ENCODE data around the gene ARL6. TPM values are rescaled to one million over a fixed set of nuclear protein-coding genes. Genes with fewer than 3 reads are reported as not detected.
A peak's percentile ranks its signal among the peaks of the same experiment; 100 is the strongest.

The ARL6 gene
- 1 to 10 TPM; 4.9 to 6.3 TPM for total RNA-seq

- Mint-ChIP-seq H3K27me3 (no peaks in the 10 kb centered on the region), H3K36me3 (peaks cover 2% of the 10 kb centered on the region), H3K27ac (peak within 1 kb of the TSS; percentile 86), H3K4me3 (peak within 1 kb of the TSS; percentile 96), H3K9me3 (no peaks in the 10 kb centered on the region), H3K4me1 (peaks cover 18% of the 10 kb centered on the region)
- ATAC-seq (ENCODE audit: low read depth) (peak; percentile 94), DNase-seq (peak; percentile 78)
- POLR2A ChIA-PET = interaction anchor here (0.6 to 1.1 kb wide), 3 partner anchors 57 to 828 kb away, joined by 3 read pairs; partner anchors contain the start of gene CRYBG3
Measured at GRCh38 chr3:97764407-97765238, at the start of gene ARL6. ARL6 (plus strand) TSS chr3:97764758; CDS start chr3:97768108, 3,350 bp downstream.

- ATAC-seq (ENCODE audit: low read depth) (peak; percentile 88), DNase-seq (peak; percentile 56)
- Mint-ChIP-seq H3K4me3 (no peak overlapping the region), H3K27me3 (no peaks in the 10 kb centered on the region), H3K4me1 (no peaks in the 10 kb centered on the region), H3K27ac (no peak overlapping the region), H3K36me3 (no peaks in the 10 kb centered on the region), H3K9me3 (no peaks in the 10 kb centered on the region)
- POLR2A ChIA-PET = no interaction called here
Measured at GRCh38 chr3:97719156-97719821, 45.3 kb upstream of the ARL6 start.

- H3K4me1 Mint-ChIP-seq = no peaks in the 10 kb centered on the region
- H3K27me3 Mint-ChIP-seq = no peaks in the 10 kb centered on the region
- no peaks in the 10 kb centered on the region for H3K36me3 Mint-ChIP-seq
- POLR2A ChIA-PET = no interaction called here
- H3K9me3 Mint-ChIP-seq = no peaks in the 10 kb centered on the region
- H3K27ac Mint-ChIP-seq = no peak overlapping the region
- no peak for DNase-seq
- no peak for ATAC-seq (ENCODE audit: low read depth)
- H3K4me3 Mint-ChIP-seq = no peak overlapping the region
Measured at GRCh38 chr3:97720417-97720816, 44.1 kb upstream of the ARL6 start.

GRCh38 chr3:97721446-97721845 is 43.1 kb upstream of the ARL6 start:
- Mint-ChIP-seq H3K27me3 (no peaks in the 10 kb centered on the region), H3K4me3 (no peak overlapping the region)

GRCh38 chr3:97736928-97737327 is 27.6 kb upstream of the ARL6 start:
- no peak overlapping the region for H3K4me3 Mint-ChIP-seq
- H3K9me3 Mint-ChIP-seq = no peaks in the 10 kb centered on the region

More at GRCh38 chr3:97721446-97721845, 43.1 kb upstream of the ARL6 start:
- DNase-seq (no peak), ATAC-seq (ENCODE audit: low read depth) (no peak)
- no peaks in the 10 kb centered on the region for H3K9me3 Mint-ChIP-seq
- H3K4me1 Mint-ChIP-seq = no peaks in the 10 kb centered on the region
- POLR2A ChIA-PET = no interaction called here
- no peaks in the 10 kb centered on the region for H3K36me3 Mint-ChIP-seq
- H3K27ac Mint-ChIP-seq = no peak overlapping the region

GRCh38 chr3:97738761-97739160 is 25.8 kb upstream of the ARL6 start:
- no peaks in the 10 kb centered on the region for H3K9me3 Mint-ChIP-seq
- DNase-seq (no peak), ATAC-seq (ENCODE audit: low read depth) (no peak)
- no peaks in the 10 kb centered on the region for H3K36me3 Mint-ChIP-seq
- no peaks in the 10 kb centered on the region for H3K4me1 Mint-ChIP-seq
- peaks cover 7% of the 10 kb centered on the region for H3K27me3 Mint-ChIP-seq
- H3K4me3 Mint-ChIP-seq = no peak overlapping the region
- POLR2A ChIA-PET = no interaction called here
- H3K27ac Mint-ChIP-seq = no peak overlapping the region

More at GRCh38 chr3:97736928-97737327, 27.6 kb upstream of the ARL6 start:
- Mint-ChIP-seq H3K36me3 (no peaks in the 10 kb centered on the region), H3K4me1 (no peaks in the 10 kb centered on the region), H3K27me3 (peaks cover 10% of the 10 kb centered on the region), H3K27ac (no peak overlapping the region)
- ATAC-seq (ENCODE audit: low read depth) (no peak), DNase-seq (no peak)
- POLR2A ChIA-PET = no interaction called here

GRCh38 chr3:97742036-97742435 is 22.5 kb upstream of the ARL6 start:
- Mint-ChIP-seq H3K9me3 (no peaks in the 10 kb centered on the region), H3K27ac (no peak overlapping the region), H3K36me3 (no peaks in the 10 kb centered on the region), H3K27me3 (peaks cover 10% of the 10 kb centered on the region), H3K4me1 (no peaks in the 10 kb centered on the region), H3K4me3 (no peak overlapping the region)
- no peak for ATAC-seq (ENCODE audit: low read depth)
- POLR2A ChIA-PET = no interaction called here
- no peak for DNase-seq

GRCh38 chr3:97744289-97744688 is 20.3 kb upstream of the ARL6 start:
- no peak for DNase-seq
- H3K27ac Mint-ChIP-seq = no peak overlapping the region
- H3K36me3 Mint-ChIP-seq = no peaks in the 10 kb centered on the region
- POLR2A ChIA-PET = no interaction called here
- no peaks in the 10 kb centered on the region for H3K4me1 Mint-ChIP-seq
- no peak overlapping the region for H3K4me3 Mint-ChIP-seq
- no peak for ATAC-seq (ENCODE audit: low read depth)
- peaks cover 10% of the 10 kb centered on the region for H3K27me3 Mint-ChIP-seq
- no peaks in the 10 kb centered on the region for H3K9me3 Mint-ChIP-seq

GRCh38 chr3:97763586-97764406 is 762 bp upstream of the ARL6 start:
- POLR2A ChIA-PET = interaction anchor here (0.6 to 1.1 kb wide), 2 partner anchors 58 to 193 kb away, joined by 3 read pairs; partner anchors contain the start of gene CRYBG3
- no peaks in the 10 kb centered on the region for H3K36me3 Mint-ChIP-seq
- H3K27ac Mint-ChIP-seq = peak overlapping the region; percentile 86
- H3K27me3 Mint-ChIP-seq = peaks cover 6% of the 10 kb centered on the region
- no peaks in the 10 kb centered on the region for H3K9me3 Mint-ChIP-seq
- DNase-seq (no peak), ATAC-seq (ENCODE audit: low read depth) (no peak)
- peak overlapping the region; percentile 96 for H3K4me3 Mint-ChIP-seq
- peaks cover 18% of the 10 kb centered on the region for H3K4me1 Mint-ChIP-seq

GRCh38 chr3:97765336-97765735 is 778 bp downstream of the ARL6 start:
- POLR2A ChIA-PET = interaction anchor here (1.1 kb wide), 1 partner anchor 56 kb away, joined by 3 read pairs; the partner anchor contains the start of gene CRYBG3
- H3K27ac Mint-ChIP-seq = no peak overlapping the region
- peak overlapping the region; percentile 96 for H3K4me3 Mint-ChIP-seq
- H3K36me3 Mint-ChIP-seq = peaks cover 5% of the 10 kb centered on the region
- H3K4me1 Mint-ChIP-seq = peaks cover 18% of the 10 kb centered on the region
- H3K27me3 Mint-ChIP-seq = no peaks in the 10 kb centered on the region
- no peaks in the 10 kb centered on the region for H3K9me3 Mint-ChIP-seq
- DNase-seq (no peak), ATAC-seq (ENCODE audit: low read depth) (no peak)

- no peak overlapping the region for H3K4me3 Mint-ChIP-seq
- no peaks in the 10 kb centered on the region for H3K27me3 Mint-ChIP-seq
- H3K36me3 Mint-ChIP-seq = peaks cover 15% of the 10 kb centered on the region
- H3K27ac Mint-ChIP-seq = no peak overlapping the region
- no peaks in the 10 kb centered on the region for H3K4me1 Mint-ChIP-seq
- H3K9me3 Mint-ChIP-seq = no peaks in the 10 kb centered on the region
- ATAC-seq (ENCODE audit: low read depth) (no peak), DNase-seq (no peak)
- POLR2A ChIA-PET = no interaction called here
Measured at GRCh38 chr3:97772926-97773325, 8.4 kb downstream of the ARL6 start.

GRCh38 chr3:97778152-97778551 is 13.6 kb downstream of the ARL6 start:
- no peak overlapping the region for H3K27ac Mint-ChIP-seq
- no peak for DNase-seq
- peaks cover 4% of the 10 kb centered on the region for H3K36me3 Mint-ChIP-seq
- no peaks in the 10 kb centered on the region for H3K9me3 Mint-ChIP-seq
- no peak overlapping the region for H3K4me3 Mint-ChIP-seq
- no peaks in the 10 kb centered on the region for H3K27me3 Mint-ChIP-seq
- no peak for ATAC-seq (ENCODE audit: low read depth)
- H3K4me1 Mint-ChIP-seq = peaks cover 2% of the 10 kb centered on the region
- POLR2A ChIA-PET = no interaction called here

- POLR2A ChIA-PET = no interaction called here
- Mint-ChIP-seq H3K4me1 (peaks cover 3% of the 10 kb centered on the region), H3K27ac (no peak overlapping the region), H3K36me3 (no peaks in the 10 kb centered on the region), H3K4me3 (no peak overlapping the region), H3K27me3 (no peaks in the 10 kb centered on the region), H3K9me3 (no peaks in the 10 kb centered on the region)
- DNase-seq (no peak), ATAC-seq (ENCODE audit: low read depth) (no peak)
Measured at GRCh38 chr3:97793420-97794019, 29.0 kb downstream of the ARL6 start.
